H1 (cell line): Measurements from ENCODE around the gene RPS29. TPM values are rescaled to one million over a fixed set of nuclear protein-coding genes. Genes with fewer than 3 reads are reported as not detected.
A peak's percentile ranks its signal among the peaks of the same experiment; 100 is the strongest.

Experiments
- CREB1 ChIP-seq: IDR thresholded peaks from 2 replicates; pipeline ENCODE4 v1.6.1; 2012; ENCODE audit warnings: inconsistent platforms
- CTBP2 ChIP-seq: IDR thresholded peaks from 2 replicates; pipeline ENCODE4 v1.7.0; 2011; ENCODE audit warnings: borderline replicate concordance, mild to moderate bottlenecking, moderate library complexity, mixed read lengths, low read length; ENCODE audit not compliant: insufficient read depth, insufficient read length
- POU5F1 ChIP-seq: IDR thresholded peaks from 2 replicates; pipeline ENCODE4 v1.6.1; 2011; ENCODE audit warnings: low read depth, mild to moderate bottlenecking, low read length, moderate library complexity
- SAP30 ChIP-seq: fragments of 300-600 bp; sonication (generic); IDR thresholded peaks from 2 replicates; pipeline ENCODE4 v1.7.1; 2012; ENCODE audit warnings: low read length, moderate library complexity, mild to moderate bottlenecking, inconsistent platforms; ENCODE audit not compliant: insufficient read depth, insufficient replicate concordance
- SIRT6 ChIP-seq: IDR thresholded peaks from one replicate; pipeline ENCODE4 v1.7.1; 2012; ENCODE audit warnings: low read length, inconsistent platforms
- SP2 ChIP-seq: IDR thresholded peaks from 2 replicates; pipeline ENCODE4 v1.6.1; 2012; ENCODE audit warnings: mild to moderate bottlenecking, low read length, inconsistent platforms
- polyA plus RNA-seq, 7 experiments: library from polyadenylated mRNA; depleted of rRNA in 3 of 7; stranded (reverse) in 5 of 7; unstranded in 2 of 7; fragments of >200 nt in 5 of 7; fragments of 200-250 nt in 2 of 7; gene quantifications; 1 replicate in 5 of 7; 2 replicates in 1 of 7; 4 replicates in 1 of 7; pipeline versions ENCODE4 v1.2.1 to v1.2.3, GENCODE V29; 2011 to 2013; ENCODE audit warnings: missing spikeins in 2 of 7, mixed read lengths in 2 of 7
- total RNA-seq: library from RNA; stranded (reverse); fragmentation: NEBNext Ultra II Directional; extraction: Animal tissue kit (Norgen Biotek cat#: 25700); gene quantifications from 2 replicates; pipeline ENCODE4 v1.2.1, GENCODE V29; 2021
- TF ChIP-seq, protein P1 (sequence below): fragments of 300-600 bp; sonication (generic); IDR thresholded peaks from 2 replicates; pipeline ENCODE4 v1.7.1; 2012; ENCODE audit warnings: low read length, moderate library complexity, mild to moderate bottlenecking, inconsistent platforms; ENCODE audit not compliant: insufficient replicate concordance
- TF ChIP-seq, protein P2 (sequence below): IDR thresholded peaks from 2 replicates; pipeline ENCODE4 v1.6.1; 2011; ENCODE audit warnings: low read length, improper control_type of control experiment

Gene RPS29
- total and polyA plus RNA-seq, 2 of the 8 experiments (the other 6 are each of a cell fraction or from before 2014, with no cell fraction given) = 2,193 to 23,165 TPM

DNA sequence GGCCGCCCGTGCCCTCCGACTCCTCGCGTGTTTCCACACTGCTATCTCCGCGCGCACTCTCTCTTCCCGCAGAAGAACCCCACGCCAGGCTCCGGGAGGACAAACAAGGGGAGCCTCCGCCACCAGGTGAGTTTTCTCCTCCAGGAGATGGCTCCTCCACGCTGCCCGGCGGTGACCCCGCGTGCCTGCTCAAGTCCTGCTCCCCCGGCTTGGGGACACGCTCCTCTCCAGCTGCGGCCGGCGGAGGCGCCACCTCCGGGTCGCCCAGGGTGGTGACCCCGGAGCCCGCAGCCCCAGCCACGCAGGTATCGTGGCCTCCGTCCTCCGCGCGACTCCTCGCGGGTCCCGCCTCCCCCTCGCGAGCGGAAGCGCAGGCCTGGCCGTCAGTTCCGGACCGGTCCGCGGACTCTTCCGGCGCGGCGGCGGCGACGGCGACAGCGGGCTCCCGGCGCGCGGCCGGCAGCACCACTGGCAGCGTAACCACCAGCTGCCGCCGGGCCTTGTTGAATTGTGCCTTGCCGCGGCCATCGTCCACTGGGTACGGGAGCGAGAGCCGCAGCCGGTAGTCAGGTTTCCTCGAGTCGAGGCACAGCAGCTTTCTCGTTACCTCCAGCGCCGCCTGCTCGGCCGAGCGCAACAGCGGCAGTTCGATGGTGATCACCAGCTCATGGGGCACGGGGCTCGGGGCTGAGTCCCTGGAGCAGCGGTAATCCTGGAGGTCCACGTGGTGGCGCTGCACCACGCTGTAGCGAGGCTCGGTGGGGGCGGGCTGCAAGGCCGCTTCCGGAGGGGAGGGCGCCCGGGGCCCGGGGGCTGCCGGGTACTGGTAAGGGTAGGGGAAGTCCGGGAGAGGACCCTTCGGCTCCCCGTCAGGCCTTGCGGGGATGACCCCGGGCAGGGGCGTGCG is 47.7 kb upstream of the RPS29 start (continued):
- TF ChIP-seq, protein P1, sequence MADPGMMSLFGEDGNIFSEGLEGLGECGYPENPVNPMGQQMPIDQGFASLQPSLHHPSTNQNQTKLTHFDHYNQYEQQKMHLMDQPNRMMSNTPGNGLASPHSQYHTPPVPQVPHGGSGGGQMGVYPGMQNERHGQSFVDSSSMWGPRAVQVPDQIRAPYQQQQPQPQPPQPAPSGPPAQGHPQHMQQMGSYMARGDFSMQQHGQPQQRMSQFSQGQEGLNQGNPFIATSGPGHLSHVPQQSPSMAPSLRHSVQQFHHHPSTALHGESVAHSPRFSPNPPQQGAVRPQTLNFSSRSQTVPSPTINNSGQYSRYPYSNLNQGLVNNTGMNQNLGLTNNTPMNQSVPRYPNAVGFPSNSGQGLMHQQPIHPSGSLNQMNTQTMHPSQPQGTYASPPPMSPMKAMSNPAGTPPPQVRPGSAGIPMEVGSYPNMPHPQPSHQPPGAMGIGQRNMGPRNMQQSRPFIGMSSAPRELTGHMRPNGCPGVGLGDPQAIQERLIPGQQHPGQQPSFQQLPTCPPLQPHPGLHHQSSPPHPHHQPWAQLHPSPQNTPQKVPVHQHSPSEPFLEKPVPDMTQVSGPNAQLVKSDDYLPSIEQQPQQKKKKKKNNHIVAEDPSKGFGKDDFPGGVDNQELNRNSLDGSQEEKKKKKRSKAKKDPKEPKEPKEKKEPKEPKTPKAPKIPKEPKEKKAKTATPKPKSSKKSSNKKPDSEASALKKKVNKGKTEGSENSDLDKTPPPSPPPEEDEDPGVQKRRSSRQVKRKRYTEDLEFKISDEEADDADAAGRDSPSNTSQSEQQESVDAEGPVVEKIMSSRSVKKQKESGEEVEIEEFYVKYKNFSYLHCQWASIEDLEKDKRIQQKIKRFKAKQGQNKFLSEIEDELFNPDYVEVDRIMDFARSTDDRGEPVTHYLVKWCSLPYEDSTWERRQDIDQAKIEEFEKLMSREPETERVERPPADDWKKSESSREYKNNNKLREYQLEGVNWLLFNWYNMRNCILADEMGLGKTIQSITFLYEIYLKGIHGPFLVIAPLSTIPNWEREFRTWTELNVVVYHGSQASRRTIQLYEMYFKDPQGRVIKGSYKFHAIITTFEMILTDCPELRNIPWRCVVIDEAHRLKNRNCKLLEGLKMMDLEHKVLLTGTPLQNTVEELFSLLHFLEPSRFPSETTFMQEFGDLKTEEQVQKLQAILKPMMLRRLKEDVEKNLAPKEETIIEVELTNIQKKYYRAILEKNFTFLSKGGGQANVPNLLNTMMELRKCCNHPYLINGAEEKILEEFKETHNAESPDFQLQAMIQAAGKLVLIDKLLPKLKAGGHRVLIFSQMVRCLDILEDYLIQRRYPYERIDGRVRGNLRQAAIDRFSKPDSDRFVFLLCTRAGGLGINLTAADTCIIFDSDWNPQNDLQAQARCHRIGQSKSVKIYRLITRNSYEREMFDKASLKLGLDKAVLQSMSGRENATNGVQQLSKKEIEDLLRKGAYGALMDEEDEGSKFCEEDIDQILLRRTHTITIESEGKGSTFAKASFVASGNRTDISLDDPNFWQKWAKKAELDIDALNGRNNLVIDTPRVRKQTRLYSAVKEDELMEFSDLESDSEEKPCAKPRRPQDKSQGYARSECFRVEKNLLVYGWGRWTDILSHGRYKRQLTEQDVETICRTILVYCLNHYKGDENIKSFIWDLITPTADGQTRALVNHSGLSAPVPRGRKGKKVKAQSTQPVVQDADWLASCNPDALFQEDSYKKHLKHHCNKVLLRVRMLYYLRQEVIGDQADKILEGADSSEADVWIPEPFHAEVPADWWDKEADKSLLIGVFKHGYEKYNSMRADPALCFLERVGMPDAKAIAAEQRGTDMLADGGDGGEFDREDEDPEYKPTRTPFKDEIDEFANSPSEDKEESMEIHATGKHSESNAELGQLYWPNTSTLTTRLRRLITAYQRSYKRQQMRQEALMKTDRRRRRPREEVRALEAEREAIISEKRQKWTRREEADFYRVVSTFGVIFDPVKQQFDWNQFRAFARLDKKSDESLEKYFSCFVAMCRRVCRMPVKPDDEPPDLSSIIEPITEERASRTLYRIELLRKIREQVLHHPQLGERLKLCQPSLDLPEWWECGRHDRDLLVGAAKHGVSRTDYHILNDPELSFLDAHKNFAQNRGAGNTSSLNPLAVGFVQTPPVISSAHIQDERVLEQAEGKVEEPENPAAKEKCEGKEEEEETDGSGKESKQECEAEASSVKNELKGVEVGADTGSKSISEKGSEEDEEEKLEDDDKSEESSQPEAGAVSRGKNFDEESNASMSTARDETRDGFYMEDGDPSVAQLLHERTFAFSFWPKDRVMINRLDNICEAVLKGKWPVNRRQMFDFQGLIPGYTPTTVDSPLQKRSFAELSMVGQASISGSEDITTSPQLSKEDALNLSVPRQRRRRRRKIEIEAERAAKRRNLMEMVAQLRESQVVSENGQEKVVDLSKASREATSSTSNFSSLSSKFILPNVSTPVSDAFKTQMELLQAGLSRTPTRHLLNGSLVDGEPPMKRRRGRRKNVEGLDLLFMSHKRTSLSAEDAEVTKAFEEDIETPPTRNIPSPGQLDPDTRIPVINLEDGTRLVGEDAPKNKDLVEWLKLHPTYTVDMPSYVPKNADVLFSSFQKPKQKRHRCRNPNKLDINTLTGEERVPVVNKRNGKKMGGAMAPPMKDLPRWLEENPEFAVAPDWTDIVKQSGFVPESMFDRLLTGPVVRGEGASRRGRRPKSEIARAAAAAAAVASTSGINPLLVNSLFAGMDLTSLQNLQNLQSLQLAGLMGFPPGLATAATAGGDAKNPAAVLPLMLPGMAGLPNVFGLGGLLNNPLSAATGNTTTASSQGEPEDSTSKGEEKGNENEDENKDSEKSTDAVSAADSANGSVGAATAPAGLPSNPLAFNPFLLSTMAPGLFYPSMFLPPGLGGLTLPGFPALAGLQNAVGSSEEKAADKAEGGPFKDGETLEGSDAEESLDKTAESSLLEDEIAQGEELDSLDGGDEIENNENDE = no peak
- TF ChIP-seq CTBP2 (no peak), POU5F1 (no peak), CREB1 (peak; percentile 2), SAP30 (no peak), SP2 (no peak), SIRT6 (no peak)
- TF ChIP-seq, protein P2, sequence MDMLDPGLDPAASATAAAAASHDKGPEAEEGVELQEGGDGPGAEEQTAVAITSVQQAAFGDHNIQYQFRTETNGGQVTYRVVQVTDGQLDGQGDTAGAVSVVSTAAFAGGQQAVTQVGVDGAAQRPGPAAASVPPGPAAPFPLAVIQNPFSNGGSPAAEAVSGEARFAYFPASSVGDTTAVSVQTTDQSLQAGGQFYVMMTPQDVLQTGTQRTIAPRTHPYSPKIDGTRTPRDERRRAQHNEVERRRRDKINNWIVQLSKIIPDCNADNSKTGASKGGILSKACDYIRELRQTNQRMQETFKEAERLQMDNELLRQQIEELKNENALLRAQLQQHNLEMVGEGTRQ = 0 out of 2 replicates have a peak, but pooled peaks have one; percentile 16
